HepG2 (cell line): ENCODE data around the gene NAPB. TPM values are rescaled to one million over a fixed set of nuclear protein-coding genes. Genes with fewer than 3 reads are reported as not detected.
A peak's percentile ranks its signal among the peaks of the same experiment; 100 is the strongest.

ENCODE experiments used
- ATAC-seq: fragments of 200-7000 bp; cut with Tn5 transposase; 3 replicates; pipeline ENCODE4 v1.9.1; 2020; ENCODE audit warnings: mild to moderate bottlenecking, moderate library complexity
- BruUV-seq: library from RNA; stranded (reverse); fragments of 400-500 nt; replicated peaks from 2 replicates; lab custom pipeline; 2021; lab: Mats Ljungman, UMichigan
- CTCF ChIA-PET: fragments of 300-600 bp; formaldehyde crosslinking; extraction: SDS; loops from one replicate; lab custom pipeline; 2021; ENCODE audit warnings: low total read pairs, inconsistent platforms, low intra/inter-chr PET ratio; lab: Yijun Ruan, JAX
- POLR2A ChIA-PET: fragments of 350-600 bp; sonication (Branson Sonifier 250); formaldehyde crosslinking; loops from one replicate; lab custom pipeline; 2020; ENCODE audit warnings: antibody characterized with exemption, inconsistent platforms; lab: Yijun Ruan, JAX
- DNase-seq: peaks from one replicate; pipeline ENCODE4 v3.0.0-alpha.2; 2015; ENCODE audit warnings: low spot score
- FAIRE-seq: peaks from 3 replicates; lab custom pipeline; 2011; peaks lifted over from hg19 to GRCh38; lab: Jason Lieb, UNC
- H2AFZ ChIP-seq: one replicate; pipeline ENCODE4 v1.6.1; 2011; ENCODE audit warnings: low read length, inconsistent platforms
- H3K27ac ChIP-seq: fragments of 300-600 bp; 3 replicates; pipeline ENCODE4 v1.8.0; 2011; ENCODE audit warnings: mixed run types, mild to moderate bottlenecking, mixed read lengths, low read length, inconsistent platforms; ENCODE audit not compliant: insufficient read depth; ENCODE audit errors: extremely low read length
- H3K27me3 ChIP-seq, 2 experiments: fragments of 200-600 bp in 1 of 2; 2 replicates in 1 of 2; 3 replicates in 1 of 2; pipeline versions ENCODE4 v1.6.0 to v1.8.0; 2011; ENCODE audit warnings: low read length in 2 of 2, mild to moderate bottlenecking in 2 of 2, moderate library complexity in 2 of 2, inconsistent platforms in 1 of 2; ENCODE audit not compliant: insufficient read depth in 2 of 2, control insufficient read depth in 1 of 2
- H3K36me3 ChIP-seq, 2 experiments: fragments of 200-600 bp in 1 of 2; replicated peaks in 1 of 2; 2 replicates in 1 of 2; 3 replicates in 1 of 2; pipeline versions ENCODE4 v1.5.1 to v1.8.0; 2011; ENCODE audit warnings: low read length in 2 of 2, inconsistent platforms in 1 of 2; ENCODE audit not compliant: insufficient read depth in 2 of 2, control insufficient read depth in 1 of 2
- H3K4me1 ChIP-seq: 2 replicates; pipeline ENCODE4 v1.5.1; 2012; ENCODE audit warnings: low read length, inconsistent platforms; ENCODE audit not compliant: insufficient read depth
- H3K4me2 ChIP-seq: 2 replicates; pipeline ENCODE4 v1.6.0; 2011; ENCODE audit warnings: low read depth, low read length, inconsistent platforms
- H3K4me3 ChIP-seq, 3 experiments: fragments of 200-600 bp in 1 of 3; sonication (generic), shearing (Covaris generic) in 1 of 3; replicated peaks in 1 of 3; 2 replicates each; pipeline ENCODE4 v1.5.1; 2011 to 2016; ENCODE audit warnings: low read length in 3 of 3, inconsistent platforms in 2 of 3, low read depth in 2 of 3, mild to moderate bottlenecking in 2 of 3, control low read depth in 1 of 3, mixed read lengths in 1 of 3; ENCODE audit not compliant: insufficient read depth in 1 of 3
- H3K79me2 ChIP-seq: one replicate; pipeline ENCODE4 v1.6.1; 2011; ENCODE audit warnings: low read length, inconsistent platforms; ENCODE audit not compliant: insufficient read depth
- H3K9ac ChIP-seq: 2 replicates; pipeline ENCODE4 v1.6.0; 2011; ENCODE audit warnings: mild to moderate bottlenecking, low read depth, low read length, inconsistent platforms; ENCODE audit not compliant: insufficient read depth
- H3K9me3 ChIP-seq: 2 replicates; pipeline ENCODE4 v1.5.1; 2012; ENCODE audit warnings: mild to moderate bottlenecking, low read length
- H4K20me1 ChIP-seq: 2 replicates; pipeline ENCODE4 v1.6.0; 2011; ENCODE audit warnings: inconsistent platforms, mild to moderate bottlenecking, low read length, moderate library complexity; ENCODE audit not compliant: insufficient read depth
- BCL6 ChIP-seq: IDR thresholded peaks from 2 replicates; pipeline ENCODE4 v1.6.1; 2016; ENCODE audit warnings: missing genetic modification reagents, missing compliant biosample characterization
- CREB1 ChIP-seq, 2 experiments: fragments of 450-650 bp in 1 of 2; IDR thresholded peaks; 2 replicates each; pipeline ENCODE4 v1.6.1; 2016 to 2017; ENCODE audit warnings: control low read depth in 1 of 2, mild to moderate bottlenecking in 1 of 2, missing compliant biosample characterization in 1 of 2, missing genetic modification characterization in 1 of 2
- HNF4A ChIP-seq: sonication (generic); formaldehyde crosslinking; IDR thresholded peaks from 2 replicates; pipeline ENCODE4 v1.4.0; 2020; ENCODE audit warnings: missing genetic modification reagents
- MIXL1 ChIP-seq: IDR thresholded peaks from 2 replicates; pipeline ENCODE4 v1.6.1; 2016
- NR2F1 ChIP-seq, 2 experiments: fragments of 450-650 bp in 1 of 2; formaldehyde crosslinking in 1 of 2; IDR thresholded peaks; 2 replicates each; pipeline versions ENCODE4 v1.5.0 to v1.6.1; 2016 to 2020; ENCODE audit warnings: mild to moderate bottlenecking in 1 of 2, missing compliant biosample characterization in 1 of 2, missing genetic modification reagents in 1 of 2, moderate library complexity in 1 of 2
- NR2F6 ChIP-seq, 2 experiments: IDR thresholded peaks; 2 replicates each; pipeline ENCODE4 v1.6.1; 2016; ENCODE audit warnings: antibody characterized with exemption in 1 of 2, mild to moderate bottlenecking in 1 of 2
- RARA ChIP-seq: IDR thresholded peaks from 2 replicates; pipeline ENCODE4 v1.6.1; 2016; ENCODE audit warnings: missing genetic modification reagents, missing compliant biosample characterization
- RFX1 ChIP-seq: fragments of 450-650 bp; IDR thresholded peaks from 2 replicates; pipeline ENCODE4 v1.6.1; 2017
- SP5 ChIP-seq: IDR thresholded peaks from 2 replicates; pipeline ENCODE4 v1.6.1; 2016; ENCODE audit warnings: low read depth, borderline replicate concordance
- SPEN ChIP-seq: sonication (generic); formaldehyde crosslinking; IDR thresholded peaks from 2 replicates; pipeline ENCODE4 v1.5.1; 2020; ENCODE audit warnings: low read depth, mild to moderate bottlenecking, missing genetic modification reagents
- TSC22D2 ChIP-seq: sonication (generic); formaldehyde crosslinking; IDR thresholded peaks from 2 replicates; pipeline ENCODE4 v1.5.1; 2020; ENCODE audit warnings: missing genetic modification reagents, mild to moderate bottlenecking, borderline replicate concordance
- ZMYM3 ChIP-seq: sonication (generic); formaldehyde crosslinking; IDR thresholded peaks from 2 replicates; pipeline ENCODE4 v1.5.1; 2020; ENCODE audit warnings: mild to moderate bottlenecking, missing genetic modification reagents
- ZNF574 ChIP-seq: sonication (generic); formaldehyde crosslinking; IDR thresholded peaks from 2 replicates; pipeline ENCODE4 v1.4.0; 2020; ENCODE audit warnings: missing genetic modification reagents
- ZNF644 ChIP-seq: IDR thresholded peaks from 2 replicates; pipeline ENCODE4 v1.6.1; 2016; ENCODE audit warnings: low read depth
- WGBS: methylation state at CpG from one replicate; pipeline ENCODE4 v1.1.6; 2017; ENCODE audit warnings: low lambda C conversion rate; 5-methylcytosine and 5-hydroxymethylcytosine counted together
- in situ Hi-C: cut with HindIII; loops from 2 replicates; pipeline ENCODE4 v1.10.0; 2017; ENCODE audit warnings: low pct_unique_long_range_greater_than_20kb; ENCODE audit not compliant: extremely low pct_ligation_motif_present
- intact Hi-C: fragments of 100-400 bp; cut with micrococcal nuclease; formaldehyde crosslinking; loops from one replicate; pipeline ENCODE4 v1.10.0; 2022; ENCODE audit not compliant: unreplicated experiment
- polyA plus RNA-seq, 8 experiments: library from polyadenylated mRNA; depleted of rRNA in 3 of 8; stranded (reverse) in 7 of 8; unstranded in 1 of 8; fragments of >200 nt; fragmentation: Illumina TruSeq in 4 of 8; extraction: Trizol in 4 of 8; gene quantifications; 2 replicates each; pipeline versions ENCODE4 v1.2.1 to v1.2.3, GENCODE V29; 2011 to 2016; ENCODE audit warnings: low read depth in 4 of 8, missing spikeins in 1 of 8, mixed read lengths in 1 of 8; ENCODE audit not compliant: insufficient read depth in 1 of 8
- total RNA-seq, 5 experiments: library from RNA; depleted of rRNA; stranded (reverse); fragments of >200 nt; fragmentation: Illumina TruSeq; extraction: Trizol; gene quantifications; 2 replicates each; pipeline ENCODE4 v1.2.3, GENCODE V29; 2016; ENCODE audit warnings: low read depth in 1 of 5
- TF ChIP-seq, protein P1 (sequence below): sonication (generic); formaldehyde crosslinking; IDR thresholded peaks from 2 replicates; pipeline ENCODE4 v1.8.0; 2022; ENCODE audit warnings: mild to moderate bottlenecking, missing genetic modification reagents

Gene NAPB
- total and polyA plus RNA-seq, 2 of the 13 experiments (the other 11 are each of a cell fraction or from before 2014, with no cell fraction given) = 15.2 to 16.1 TPM

DNA sequence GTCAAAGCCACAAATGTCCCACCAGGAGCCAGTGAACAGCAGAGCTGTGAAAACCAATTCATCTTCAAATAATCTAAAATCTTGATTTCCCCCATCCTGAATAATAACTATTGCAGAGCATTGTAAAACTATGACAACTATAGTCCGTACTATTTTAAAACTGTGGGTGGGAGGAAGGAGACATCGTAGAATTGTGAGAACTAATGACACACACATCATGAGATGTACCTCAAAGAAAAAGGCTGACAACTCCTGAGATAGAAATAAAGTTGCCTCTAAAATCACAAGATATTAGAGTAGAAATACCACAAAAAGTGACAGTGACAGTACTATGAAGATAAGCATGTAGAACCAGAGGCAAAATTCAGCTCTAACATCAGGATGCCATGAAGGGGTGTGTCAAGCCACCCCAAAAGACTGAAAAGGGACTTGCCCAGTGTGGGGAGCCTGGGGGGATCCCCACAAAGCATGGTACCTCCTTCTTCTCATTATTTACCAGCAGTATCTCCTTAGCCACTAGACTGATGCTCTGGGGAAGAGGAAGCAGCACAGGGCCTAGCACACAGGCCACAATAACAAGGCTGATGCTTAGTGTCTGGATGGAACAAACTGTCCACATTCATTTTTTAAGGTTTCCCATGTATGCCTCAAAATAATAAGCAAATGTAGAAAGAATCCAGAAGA, 13.4 kb downstream of the NAPB start (continued):
- TF ChIP-seq, protein P1, sequence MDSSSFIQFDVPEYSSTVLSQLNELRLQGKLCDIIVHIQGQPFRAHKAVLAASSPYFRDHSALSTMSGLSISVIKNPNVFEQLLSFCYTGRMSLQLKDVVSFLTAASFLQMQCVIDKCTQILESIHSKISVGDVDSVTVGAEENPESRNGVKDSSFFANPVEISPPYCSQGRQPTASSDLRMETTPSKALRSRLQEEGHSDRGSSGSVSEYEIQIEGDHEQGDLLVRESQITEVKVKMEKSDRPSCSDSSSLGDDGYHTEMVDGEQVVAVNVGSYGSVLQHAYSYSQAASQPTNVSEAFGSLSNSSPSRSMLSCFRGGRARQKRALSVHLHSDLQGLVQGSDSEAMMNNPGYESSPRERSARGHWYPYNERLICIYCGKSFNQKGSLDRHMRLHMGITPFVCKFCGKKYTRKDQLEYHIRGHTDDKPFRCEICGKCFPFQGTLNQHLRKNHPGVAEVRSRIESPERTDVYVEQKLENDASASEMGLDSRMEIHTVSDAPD = no peak
- TF ChIP-seq ZNF574 (CRISPR knock-in tag) = no peak
- no peak for TF ChIP-seq TSC22D2 (CRISPR knock-in tag)
- TF ChIP-seq SP5 (CRISPR knock-in tag) = no peak
- no peak for TF ChIP-seq RFX1

DNA sequence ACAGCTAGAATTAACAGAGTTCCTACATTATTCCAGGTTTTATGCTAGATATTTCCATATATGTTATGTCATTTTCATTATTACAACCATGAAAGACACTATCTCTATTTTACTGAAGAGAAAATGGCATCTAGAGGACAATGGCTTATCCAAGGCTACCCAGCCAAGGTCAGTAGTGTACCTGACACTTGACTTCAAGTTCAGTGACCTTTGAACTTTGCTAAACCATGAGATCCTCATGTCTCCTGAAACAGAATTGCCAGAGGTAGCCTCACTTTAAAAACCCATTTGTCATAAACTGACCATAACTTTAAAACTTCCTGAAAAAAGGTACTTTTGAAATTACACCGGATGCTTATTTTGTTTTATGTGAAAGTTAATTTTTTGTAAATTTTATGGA, 14.4 kb downstream of the NAPB start:
- Histone ChIP-seq H4K20me1 (peaks cover 41% of the 10 kb centered on the region), H3K27ac (no peak overlapping the region), H3K9ac (no peak overlapping the region), H3K79me2 (peaks cover 89% of the 10 kb centered on the region), H3K9me3 (no peaks in the 10 kb centered on the region), H3K4me3 (no peak overlapping the region), H3K4me1 (peaks cover 58% of the 10 kb centered on the region), H2AFZ (no peak overlapping the region), H3K27me3 (no peaks in the 10 kb centered on the region), H3K4me2 (no peak overlapping the region), H3K36me3 (peaks cover 4 to 16% of the 10 kb centered on the region in 2 experiments)
- DNase-seq (no peak), FAIRE-seq (no peak), ATAC-seq (no peak)
- intact Hi-C loops (no loop called here), in situ Hi-C loops (no loop called here)
- ChIA-PET CTCF (no interaction called here), POLR2A (no interaction called here)
- 98% methylated on average over 1 of the region's 1 CpG for WGBS
- 0 out of 2 replicates have a peak, but pooled peaks have one; percentile 16 for TF ChIP-seq RARA (CRISPR knock-in tag)
- TF ChIP-seq SPEN (CRISPR knock-in tag) = no peak
- no peak for TF ChIP-seq MIXL1 (CRISPR knock-in tag)
- TF ChIP-seq ZNF644 (CRISPR knock-in tag) = 0 out of 2 replicates have a peak, but pooled peaks have one; percentile 23
- TF ChIP-seq ZMYM3 = no peak
- 0 out of 2 replicates have a peak, but pooled peaks have one; percentile 11 for TF ChIP-seq BCL6 (CRISPR knock-in tag)
- TF ChIP-seq NR2F1 (CRISPR knock-in tag; IDR thresholded peaks at IDR 0.05) = peak; percentile 35 to 77
- no peak for TF ChIP-seq CREB1 (IDR thresholded peaks at IDR 0.05)
- no peak for TF ChIP-seq CREB1 (CRISPR knock-in tag; IDR thresholded peaks at IDR 0.05)
- TF ChIP-seq HNF4A (CRISPR knock-in tag) = peak; percentile 42; the same call in 1 of the 2 replicates
- TF ChIP-seq NR2F6 (IDR thresholded peaks at IDR 0.05) = peak; percentile 64
- peak; percentile 50 for TF ChIP-seq NR2F6 (CRISPR knock-in tag; IDR thresholded peaks at IDR 0.05)
- no TSS peak for BruUV-seq
